Measurements from ENCODE around the gene PTH1R. TPM values are rescaled to one million over a fixed set of nuclear protein-coding genes. Genes with fewer than 3 reads are reported as not detected.

Gene PTH1R
- total and polyA plus RNA-seq, 10 of the 15 experiments (the other 5 are each of a cell fraction or from before 2014, with no cell fraction given): not detected

DNA sequence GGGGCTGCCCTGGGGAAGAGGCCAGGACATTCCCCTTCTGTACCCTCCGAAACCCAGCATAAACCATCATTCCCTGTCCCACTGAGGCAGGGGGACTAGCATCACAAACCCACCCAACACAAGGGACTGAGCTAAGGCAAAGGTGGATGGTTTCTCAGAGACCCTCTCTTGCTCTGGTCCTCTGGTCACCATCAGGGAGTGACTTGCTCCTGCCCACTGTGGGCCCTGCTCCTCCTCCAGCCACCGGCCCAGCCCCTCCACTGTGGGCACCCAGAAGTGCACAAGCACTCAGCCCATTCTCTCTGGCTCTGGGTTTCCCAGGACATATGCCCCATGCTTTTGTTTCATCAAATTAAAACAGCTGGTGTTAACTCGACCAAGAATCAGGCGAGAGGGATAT is 44.9 kb downstream of the PTH1R start:
- ChIA-PET CTCF (interaction anchor here (0.8 to 2.9 kb wide), 5 partner anchors 10 to 441 kb away, joined by 3 to 15 read pairs (median 3); no protein-coding TSS in a partner anchor), SMC1A (ENCODE audit: uncharacterized antibody, unreplicated experiment) (interaction anchor here (0.6 to 12.6 kb wide), 6 partner anchors 43 to 208 kb away, joined by 3 to 126 read pairs (median 4); partner anchors contain the start of genes CCDC12 and NBEAL2), POLR2A (interaction anchor here (0.5 kb wide), 1 partner anchor 53 kb away, joined by 3 read pairs; no protein-coding TSS in a partner anchor), RAD21 (ENCODE audit: unreplicated experiment) (interaction anchor here (1.0 to 2.3 kb wide), 3 partner anchors 9 to 65 kb away, joined by 3 to 8 read pairs (median 5); no protein-coding TSS in a partner anchor)
- no peak overlapping the region for H3K27ac ChIP-seq (ENCODE audit: control insufficient read depth, insufficient read depth)
- ATAC-seq (no peak), DNase-seq (ENCODE audit: low read depth, low spot score) (no peak), FAIRE-seq (no peak)
- H3K79me2 ChIP-seq (ENCODE audit: control insufficient read depth, insufficient read depth, low read length): peaks cover 21% of the 10 kb centered on the region
- H3K9me3 ChIP-seq (replicated peaks; ENCODE audit: control insufficient read depth, insufficient read depth, low read length): peaks cover 14% of the 10 kb centered on the region; the same call in 2 of the 3 replicates
- 100% methylated on average over 4 of the region's 4 CpGs for WGBS (ENCODE audit: insufficient coverage, insufficient replicate concordance, low lambda C conversion rate, missing lambda C conversion rate)
- H2AFZ ChIP-seq (ENCODE audit: control insufficient read depth, low read depth, low read length): no peak overlapping the region
- H3K4me2 ChIP-seq (ENCODE audit: control insufficient read depth, insufficient read depth): no peak overlapping the region
- no peak overlapping the region for H3K9ac ChIP-seq (ENCODE audit: control insufficient read depth, insufficient read depth, low read length)
- no peak overlapping the region for H3K4me3 ChIP-seq
- in situ Hi-C loops (cut with MboI) (no loop called here), intact Hi-C loops (cut with micrococcal nuclease; ENCODE audit: unreplicated experiment) (no loop called here)
- H3K36me3 ChIP-seq (ENCODE audit: control insufficient read depth in 2 of 2, insufficient read depth in 2 of 2, low read length in 1 of 2): peaks cover 50 to 61% of the 10 kb centered on the region in 2 experiments
- BruUV-seq (replicated peaks): no TSS peak
- no peaks in the 10 kb centered on the region for H4K20me1 ChIP-seq (ENCODE audit: control insufficient read depth, insufficient read depth)
- TF ChIP-seq NFYB (IDR thresholded peaks at IDR 0.05; ENCODE audit: insufficient read depth, low read depth, low read length): no peak
- no peak for TF ChIP-seq RUNX3 (IDR thresholded peaks at IDR 0.05; ENCODE audit: low read length)
- no peak for TF ChIP-seq BMI1 (IDR thresholded peaks at IDR 0.05; ENCODE audit: borderline replicate concordance)
- TF ChIP-seq ZNF24 (IDR thresholded peaks at IDR 0.05): no peak
- no peak for TF ChIP-seq CHD1 (IDR thresholded peaks at IDR 0.05; ENCODE audit: low read depth, low read length)
- TF ChIP-seq NR2F1 (conservative IDR thresholded peaks at IDR 0.05): no peak
- no peak for TF ChIP-seq EP300 (IDR thresholded peaks at IDR 0.05; ENCODE audit: borderline replicate concordance in 1 of 2, control insufficient read depth in 1 of 2, low read depth in 2 of 2, low read length in 2 of 2)
- no peak for TF ChIP-seq CBFB (IDR thresholded peaks at IDR 0.05; ENCODE audit: low read depth)
- TF ChIP-seq, protein P1, sequence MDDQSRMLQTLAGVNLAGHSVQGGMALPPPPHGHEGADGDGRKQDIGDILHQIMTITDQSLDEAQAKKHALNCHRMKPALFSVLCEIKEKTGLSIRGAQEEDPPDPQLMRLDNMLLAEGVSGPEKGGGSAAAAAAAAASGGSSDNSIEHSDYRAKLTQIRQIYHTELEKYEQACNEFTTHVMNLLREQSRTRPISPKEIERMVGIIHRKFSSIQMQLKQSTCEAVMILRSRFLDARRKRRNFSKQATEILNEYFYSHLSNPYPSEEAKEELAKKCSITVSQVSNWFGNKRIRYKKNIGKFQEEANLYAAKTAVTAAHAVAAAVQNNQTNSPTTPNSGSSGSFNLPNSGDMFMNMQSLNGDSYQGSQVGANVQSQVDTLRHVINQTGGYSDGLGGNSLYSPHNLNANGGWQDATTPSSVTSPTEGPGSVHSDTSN (IDR thresholded peaks at IDR 0.05; ENCODE audit: insufficient replicate concordance, low read depth, low read length): no peak
- TF ChIP-seq SP1 (IDR thresholded peaks at IDR 0.05; ENCODE audit: low read depth, low read length): no peak
- TF ChIP-seq NRF1 (conservative IDR thresholded peaks at IDR 0.05; ENCODE audit: low read depth, low read length): no peak
- TF ChIP-seq, protein P2, sequence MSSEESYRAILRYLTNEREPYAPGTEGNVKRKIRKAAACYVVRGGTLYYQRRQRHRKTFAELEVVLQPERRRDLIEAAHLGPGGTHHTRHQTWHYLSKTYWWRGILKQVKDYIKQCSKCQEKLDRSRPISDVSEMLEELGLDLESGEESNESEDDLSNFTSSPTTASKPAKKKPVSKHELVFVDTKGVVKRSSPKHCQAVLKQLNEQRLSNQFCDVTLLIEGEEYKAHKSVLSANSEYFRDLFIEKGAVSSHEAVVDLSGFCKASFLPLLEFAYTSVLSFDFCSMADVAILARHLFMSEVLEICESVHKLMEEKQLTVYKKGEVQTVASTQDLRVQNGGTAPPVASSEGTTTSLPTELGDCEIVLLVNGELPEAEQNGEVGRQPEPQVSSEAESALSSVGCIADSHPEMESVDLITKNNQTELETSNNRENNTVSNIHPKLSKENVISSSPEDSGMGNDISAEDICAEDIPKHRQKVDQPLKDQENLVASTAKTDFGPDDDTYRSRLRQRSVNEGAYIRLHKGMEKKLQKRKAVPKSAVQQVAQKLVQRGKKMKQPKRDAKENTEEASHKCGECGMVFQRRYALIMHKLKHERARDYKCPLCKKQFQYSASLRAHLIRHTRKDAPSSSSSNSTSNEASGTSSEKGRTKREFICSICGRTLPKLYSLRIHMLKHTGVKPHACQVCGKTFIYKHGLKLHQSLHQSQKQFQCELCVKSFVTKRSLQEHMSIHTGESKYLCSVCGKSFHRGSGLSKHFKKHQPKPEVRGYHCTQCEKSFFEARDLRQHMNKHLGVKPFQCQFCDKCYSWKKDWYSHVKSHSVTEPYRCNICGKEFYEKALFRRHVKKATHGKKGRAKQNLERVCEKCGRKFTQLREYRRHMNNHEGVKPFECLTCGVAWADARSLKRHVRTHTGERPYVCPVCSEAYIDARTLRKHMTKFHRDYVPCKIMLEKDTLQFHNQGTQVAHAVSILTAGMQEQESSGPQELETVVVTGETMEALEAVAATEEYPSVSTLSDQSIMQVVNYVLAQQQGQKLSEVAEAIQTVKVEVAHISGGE (CRISPR knock-in tag; IDR thresholded peaks at IDR 0.05): no peak
- no peak for TF ChIP-seq SMC3 (IDR thresholded peaks at IDR 0.05; ENCODE audit: borderline replicate concordance, low read length)
- no peak for TF ChIP-seq ZNF622 (IDR thresholded peaks at IDR 0.05)
- no peak for TF ChIP-seq LARP7 (IDR thresholded peaks at IDR 0.05)
- no peak for TF ChIP-seq BACH1 (IDR thresholded peaks at IDR 0.05; ENCODE audit: borderline replicate concordance)
- TF ChIP-seq, protein P3, sequence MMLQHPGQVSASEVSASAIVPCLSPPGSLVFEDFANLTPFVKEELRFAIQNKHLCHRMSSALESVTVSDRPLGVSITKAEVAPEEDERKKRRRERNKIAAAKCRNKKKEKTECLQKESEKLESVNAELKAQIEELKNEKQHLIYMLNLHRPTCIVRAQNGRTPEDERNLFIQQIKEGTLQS (IDR thresholded peaks at IDR 0.05; ENCODE audit: borderline replicate concordance, extremely low read depth, low read depth, low read length): no peak
- H3K27me3 ChIP-seq (replicated peaks in 1 of 2; ENCODE audit: control insufficient read depth in 2 of 2, insufficient read depth in 2 of 2, low read length in 1 of 2): no peaks in the 10 kb centered on the region
- H3K4me1 ChIP-seq (ENCODE audit: control insufficient read depth, insufficient read depth, low read length): peaks cover 31% of the 10 kb centered on the region

All from GM12878 (cell line).